Loucy (cell line): Measurements from ENCODE around the gene GIPC1.

Experiments used
- CTCF ChIP-seq: fragments of 200-600 bp; sonication (generic); conservative IDR thresholded peaks from 2 replicates; pipeline ENCODE4 v1.5.1; 2014; ENCODE audit warnings: mild to moderate bottlenecking, antibody characterized with exemption, low read length
- EZH2phosphoT487 ChIP-seq: fragments of 200-600 bp; IDR thresholded peaks from 2 replicates; pipeline ENCODE4 v1.6.1; 2018; ENCODE audit warnings: antibody characterized with exemption, mild to moderate bottlenecking, moderate library complexity, borderline replicate concordance

- no peak for TF ChIP-seq CTCF
- no peak for TF ChIP-seq EZH2phosphoT487
Measured at GRCh38 chr19:14470031-14470876, 25.7 kb downstream of the GIPC1 start.
